Measurements from ENCODE around the gene METTL25B. TPM values are rescaled to one million over a fixed set of nuclear protein-coding genes. Genes with fewer than 3 reads are reported as not detected.

METTL25B gene
- total RNA-seq, 3 donors from 2014 or later = 15.5 to 41.3 (median 30.2) TPM

DNA sequence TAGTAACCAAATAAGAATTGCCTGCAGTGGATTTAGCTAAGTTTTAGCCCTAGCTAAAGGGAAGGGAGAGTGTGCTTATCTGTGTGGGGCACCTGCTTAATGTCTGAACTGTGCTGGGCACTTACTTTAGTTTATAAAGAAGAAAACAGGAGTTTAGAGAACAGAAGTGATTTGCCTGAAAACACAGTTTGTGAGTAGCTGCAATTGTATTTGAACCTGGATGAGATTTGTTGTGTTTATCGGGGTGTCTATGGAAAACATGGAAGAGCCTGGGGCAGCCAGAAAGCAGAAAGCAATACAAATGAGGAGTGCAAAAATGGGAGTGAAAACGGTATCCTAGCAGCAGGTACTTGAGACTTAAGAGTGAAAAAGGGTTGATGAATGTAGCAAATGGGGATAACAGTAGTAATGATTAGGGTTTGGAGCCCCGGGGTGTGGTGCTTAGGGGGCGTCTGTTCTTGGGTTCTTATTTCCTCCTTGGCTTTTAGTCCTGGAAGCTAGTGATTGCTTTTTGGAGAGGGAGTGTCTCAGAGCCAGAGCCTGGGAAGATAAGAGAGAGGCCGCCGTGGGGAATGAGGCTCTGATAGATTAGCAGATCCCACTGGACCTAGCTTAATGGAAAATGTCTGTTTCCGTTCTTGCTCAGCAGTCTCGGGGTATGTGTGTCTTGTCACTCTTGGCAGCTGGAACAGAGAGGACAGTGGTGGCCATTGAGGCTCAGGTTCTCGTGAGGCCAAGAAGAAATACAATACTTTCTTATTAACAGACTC, 44.6 kb downstream of the METTL25B start:
- TF ChIP-seq POLR2AphosphoS5 (IDR thresholded peaks at IDR 0.05) (no peak), POLR2A (IDR thresholded peaks at IDR 0.05) (no peak)
- TF ChIP-seq, protein P1, sequence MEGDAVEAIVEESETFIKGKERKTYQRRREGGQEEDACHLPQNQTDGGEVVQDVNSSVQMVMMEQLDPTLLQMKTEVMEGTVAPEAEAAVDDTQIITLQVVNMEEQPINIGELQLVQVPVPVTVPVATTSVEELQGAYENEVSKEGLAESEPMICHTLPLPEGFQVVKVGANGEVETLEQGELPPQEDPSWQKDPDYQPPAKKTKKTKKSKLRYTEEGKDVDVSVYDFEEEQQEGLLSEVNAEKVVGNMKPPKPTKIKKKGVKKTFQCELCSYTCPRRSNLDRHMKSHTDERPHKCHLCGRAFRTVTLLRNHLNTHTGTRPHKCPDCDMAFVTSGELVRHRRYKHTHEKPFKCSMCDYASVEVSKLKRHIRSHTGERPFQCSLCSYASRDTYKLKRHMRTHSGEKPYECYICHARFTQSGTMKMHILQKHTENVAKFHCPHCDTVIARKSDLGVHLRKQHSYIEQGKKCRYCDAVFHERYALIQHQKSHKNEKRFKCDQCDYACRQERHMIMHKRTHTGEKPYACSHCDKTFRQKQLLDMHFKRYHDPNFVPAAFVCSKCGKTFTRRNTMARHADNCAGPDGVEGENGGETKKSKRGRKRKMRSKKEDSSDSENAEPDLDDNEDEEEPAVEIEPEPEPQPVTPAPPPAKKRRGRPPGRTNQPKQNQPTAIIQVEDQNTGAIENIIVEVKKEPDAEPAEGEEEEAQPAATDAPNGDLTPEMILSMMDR (IDR thresholded peaks at IDR 0.05) = no peak
- Histone ChIP-seq H3K27ac (peak overlapping the region; percentile 2 to 27), H3K27me3 (no peaks in the 10 kb centered on the region), H3K36me3 (no peaks in the 10 kb centered on the region), H3K4me1 (peaks cover 0 to 18% of the 10 kb centered on the region in 2 donors), H3K9me3 (no peaks in the 10 kb centered on the region), H3K4me3 (no peak overlapping the region)
- intact Hi-C loops (cut with DNase I; ENCODE audit: low total_unique reads) = no loop called here
- no peak for DNase-seq (ENCODE audit: low spot score in 2 of 2)

DNA sequence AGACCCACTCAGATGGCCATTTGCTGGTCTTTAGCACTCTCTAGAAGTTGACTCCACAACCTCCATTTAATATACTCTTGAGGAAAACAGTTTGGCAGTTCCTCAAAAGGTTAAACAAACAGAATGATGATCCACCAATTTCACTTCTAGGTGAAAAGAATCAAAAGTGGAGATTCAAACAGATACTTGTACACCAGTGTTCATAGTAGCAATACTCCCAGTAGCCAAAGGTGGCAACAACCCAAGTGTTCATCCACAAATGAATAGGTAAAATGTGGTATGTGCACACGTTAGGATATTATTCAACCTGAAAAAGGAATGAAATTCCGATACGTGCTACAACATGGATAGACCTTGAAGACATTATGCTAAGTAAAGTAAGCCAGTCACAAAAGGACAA, 45.3 kb downstream of the METTL25B start:
- DNase-seq (ENCODE audit: low spot score in 2 of 2) = no peak
- intact Hi-C loops (cut with DNase I; ENCODE audit: low total_unique reads) = no loop called here
- no peaks in the 10 kb centered on the region for H3K36me3 ChIP-seq

DNA sequence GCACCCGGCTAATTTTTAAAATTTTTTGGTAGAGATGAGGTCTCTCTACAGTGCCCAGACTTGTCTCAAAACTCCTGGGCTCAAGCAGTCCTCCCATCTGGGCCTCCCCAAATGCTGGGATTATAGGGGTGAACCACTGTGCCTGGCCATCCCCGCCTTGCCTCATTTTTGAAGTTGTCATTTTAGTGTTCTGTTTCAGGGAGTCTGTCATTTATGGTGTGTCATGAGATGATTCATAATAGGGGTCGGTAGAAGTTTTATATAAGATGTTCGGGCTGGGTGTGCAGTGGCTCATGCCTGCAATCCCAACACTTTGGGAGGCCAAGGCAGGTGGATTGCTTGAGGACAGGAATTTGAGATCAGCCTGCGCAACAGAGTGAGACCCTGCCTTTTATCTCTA, 47.5 kb downstream of the METTL25B start:
- no peak overlapping the region for H3K27ac ChIP-seq
- H3K36me3 ChIP-seq = no peaks in the 10 kb centered on the region
- DNase-seq (ENCODE audit: low spot score in 2 of 2) = no peak
- H3K4me1 ChIP-seq = peaks cover 0 to 6% of the 10 kb centered on the region in 2 donors
- intact Hi-C loops (cut with DNase I; ENCODE audit: low total_unique reads) = no loop called here
- H3K4me3 ChIP-seq = no peak overlapping the region
- H3K9me3 ChIP-seq = no peaks in the 10 kb centered on the region
- TF ChIP-seq, protein P1 (IDR thresholded peaks at IDR 0.05) = no peak
- TF ChIP-seq POLR2AphosphoS5 (IDR thresholded peaks at IDR 0.05) (no peak), POLR2A (IDR thresholded peaks at IDR 0.05) (no peak)
- no peaks in the 10 kb centered on the region for H3K27me3 ChIP-seq

More for the DNA sequence above, 45.3 kb downstream of the METTL25B start:
- Histone ChIP-seq H3K4me1 (peaks cover 0 to 16% of the 10 kb centered on the region in 2 donors), H3K4me3 (no peak overlapping the region), H3K27ac (peak overlapping the region in 1 of 2 donors; percentile 27), H3K27me3 (no peaks in the 10 kb centered on the region), H3K9me3 (no peaks in the 10 kb centered on the region)
- TF ChIP-seq, protein P1 (IDR thresholded peaks at IDR 0.05) = no peak
- no peak for TF ChIP-seq POLR2A (IDR thresholded peaks at IDR 0.05)
- no peak for TF ChIP-seq POLR2AphosphoS5 (IDR thresholded peaks at IDR 0.05)

DNA sequence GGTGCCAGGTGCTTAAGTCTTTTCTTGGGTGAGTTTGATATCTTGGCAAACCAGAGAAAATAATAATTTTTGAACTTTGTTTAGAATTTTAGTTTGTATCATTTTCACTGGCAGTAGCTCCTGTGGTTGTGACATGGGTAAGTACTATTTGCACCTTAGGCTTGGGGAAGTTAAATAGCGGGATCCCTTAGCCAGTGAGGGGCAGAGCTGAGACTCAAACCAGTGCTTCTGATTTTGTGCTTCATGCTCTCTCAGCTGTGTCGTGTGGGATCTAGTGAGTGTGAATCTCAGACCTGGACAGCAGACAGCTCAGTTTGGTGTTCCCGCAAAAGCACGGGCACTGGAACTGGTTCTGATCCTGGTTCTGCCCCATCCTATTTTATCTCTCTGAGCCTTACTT, 48.7 kb downstream of the METTL25B start:
- Histone ChIP-seq H3K4me3 (no peak overlapping the region), H3K27me3 (no peaks in the 10 kb centered on the region), H3K9me3 (no peaks in the 10 kb centered on the region), H3K36me3 (no peaks in the 10 kb centered on the region), H3K4me1 (peaks cover 0 to 6% of the 10 kb centered on the region in 2 donors), H3K27ac (no peak overlapping the region)
- no peak for DNase-seq (ENCODE audit: low spot score in 2 of 2)
- TF ChIP-seq POLR2A (IDR thresholded peaks at IDR 0.05) (no peak), POLR2AphosphoS5 (IDR thresholded peaks at IDR 0.05) (no peak)
- TF ChIP-seq, protein P1 (IDR thresholded peaks at IDR 0.05) = no peak
- intact Hi-C loops (cut with DNase I; ENCODE audit: low total_unique reads) = no loop called here

DNA sequence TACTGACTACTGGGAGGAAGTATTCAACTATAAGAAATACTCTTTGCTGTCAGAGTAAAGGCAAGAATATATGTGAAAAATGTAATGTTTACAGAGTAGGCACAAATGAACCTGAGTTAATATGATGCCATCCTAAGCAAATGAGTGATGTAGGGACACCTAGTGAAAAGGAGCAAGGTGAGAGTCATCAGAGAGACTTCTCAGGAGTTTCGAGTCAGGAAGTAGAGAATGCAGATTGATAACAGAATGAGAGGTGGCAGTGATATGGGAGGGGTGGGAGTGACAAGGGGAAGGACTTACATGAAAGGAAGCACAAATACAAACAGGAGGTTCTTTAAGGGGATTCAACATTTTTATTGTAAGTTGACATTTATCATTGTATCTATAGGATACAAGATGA, 49.3 kb downstream of the METTL25B start:
- no peaks in the 10 kb centered on the region for H3K9me3 ChIP-seq
- DNase-seq (ENCODE audit: low spot score in 2 of 2) = no peak
- no peaks in the 10 kb centered on the region for H3K27me3 ChIP-seq
- no peak for TF ChIP-seq POLR2A (IDR thresholded peaks at IDR 0.05)
- TF ChIP-seq POLR2AphosphoS5 (IDR thresholded peaks at IDR 0.05) = no peak
- TF ChIP-seq, protein P1 (IDR thresholded peaks at IDR 0.05) = no peak
- no peak overlapping the region for H3K4me3 ChIP-seq
- H3K4me1 ChIP-seq = peaks cover 0 to 6% of the 10 kb centered on the region in 2 donors
- no peak overlapping the region for H3K27ac ChIP-seq
- intact Hi-C loops (cut with DNase I; ENCODE audit: low total_unique reads) = no loop called here
- no peaks in the 10 kb centered on the region for H3K36me3 ChIP-seq
